DOHH2 (cell line): ENCODE measurements around the gene G2E3.

Source experiments
- H3F3A ChIP-seq: fragments of 200-600 bp; sonication (generic), shearing (Covaris generic); 2 replicates; pipeline ENCODE4 v1.6.0; 2016; ENCODE audit warnings: antibody characterized with exemption, mild to moderate bottlenecking; ENCODE audit not compliant: control insufficient read depth, insufficient read depth
- H3K27ac ChIP-seq: fragments of 200-600 bp; sonication (generic); 2 replicates; pipeline ENCODE4 v1.5.1; 2014; ENCODE audit warnings: low read depth, mild to moderate bottlenecking, low read length, moderate library complexity
- H3K27me3 ChIP-seq: fragments of 200-600 bp; sonication (generic); 2 replicates; pipeline ENCODE4 v1.6.1; 2014; ENCODE audit warnings: mild to moderate bottlenecking, low read length, mixed read lengths; ENCODE audit not compliant: control insufficient read depth
- H3K36me3 ChIP-seq: fragments of 200-600 bp; sonication (generic); 2 replicates; pipeline ENCODE4 v1.6.1; 2014; ENCODE audit warnings: mild to moderate bottlenecking, low read length, moderate library complexity, mixed read lengths; ENCODE audit not compliant: control insufficient read depth
- H3K4me1 ChIP-seq: fragments of 200-600 bp; sonication (generic); 2 replicates; pipeline ENCODE4 v1.6.1; 2014; ENCODE audit warnings: mild to moderate bottlenecking, low read length, mixed read lengths; ENCODE audit not compliant: control insufficient read depth
- H3K4me2 ChIP-seq: fragments of 200-600 bp; sonication (generic); 2 replicates; pipeline ENCODE4 v1.6.0; 2014; ENCODE audit warnings: mild to moderate bottlenecking, low read length, moderate library complexity
- H3K4me3 ChIP-seq: fragments of 200-600 bp; sonication (generic); 2 replicates; pipeline ENCODE4 v1.5.1; 2014; ENCODE audit warnings: mild to moderate bottlenecking, low read length, mixed read lengths
- H3K79me2 ChIP-seq: fragments of 200-600 bp; sonication (generic); 2 replicates; pipeline ENCODE4 v1.6.1; 2014; ENCODE audit warnings: mild to moderate bottlenecking, low read length, mixed read lengths; ENCODE audit not compliant: control insufficient read depth
- H3K9me2 ChIP-seq: fragments of 200-600 bp; sonication (generic); replicated peaks from 2 replicates; pipeline ENCODE4 v1.6.1; 2014; ENCODE audit warnings: mild to moderate bottlenecking, low read length, mixed read lengths; ENCODE audit not compliant: control insufficient read depth
- H3K9me3 ChIP-seq: fragments of 200-600 bp; sonication (generic); 2 replicates; pipeline ENCODE4 v1.6.1; 2014; ENCODE audit warnings: antibody characterized with exemption, low read length, mixed read lengths; ENCODE audit not compliant: control insufficient read depth, insufficient read depth
- H4K20me1 ChIP-seq: fragments of 200-600 bp; sonication (generic); 2 replicates; pipeline ENCODE4 v1.6.0; 2014; ENCODE audit warnings: low read depth, mild to moderate bottlenecking, antibody characterized with exemption, low read length, moderate library complexity; ENCODE audit not compliant: control insufficient read depth, insufficient read depth
- CTCF ChIP-seq: fragments of 200-600 bp; sonication (generic); IDR thresholded peaks from one replicate; pipeline ENCODE4 v1.5.1; 2014; ENCODE audit warnings: antibody characterized with exemption, mild to moderate bottlenecking, low read depth, low read length; ENCODE audit not compliant: poor library complexity, severe bottlenecking
- EZH2phosphoT487 ChIP-seq: fragments of 200-600 bp; sonication (generic); IDR thresholded peaks from 2 replicates; pipeline ENCODE4 v1.6.1; 2017; ENCODE audit warnings: borderline replicate concordance, mild to moderate bottlenecking, antibody characterized with exemption, low read length, moderate library complexity, mixed read lengths

The G2E3 gene

GRCh38 chr14:30645600-30645999 is 86.6 kb downstream of the G2E3 start:
- Histone ChIP-seq H4K20me1 (no peaks in the 10 kb centered on the region), H3K79me2 (peaks cover 9% of the 10 kb centered on the region), H3K4me3 (no peak overlapping the region), H3K27me3 (no peaks in the 10 kb centered on the region), H3K4me2 (no peak overlapping the region), H3K4me1 (peaks cover 8% of the 10 kb centered on the region), H3K36me3 (peaks cover 69% of the 10 kb centered on the region), H3K27ac (no peak overlapping the region), H3K9me2 (no peaks in the 10 kb centered on the region), H3K9me3 (peaks cover 8% of the 10 kb centered on the region; the same call in 1 of the 2 replicates), H3F3A (0 out of 2 replicates have a peak, but pooled peaks cover 3% of the 10 kb centered on the region)
- TF ChIP-seq EZH2phosphoT487 (no peak), CTCF (no peak)

- TF ChIP-seq EZH2phosphoT487 (no peak), CTCF (no peak)
- 0 out of 2 replicates have a peak, but pooled peaks cover 3% of the 10 kb centered on the region for H3F3A ChIP-seq
- peaks cover 71% of the 10 kb centered on the region for H3K36me3 ChIP-seq
- no peak overlapping the region for H3K27ac ChIP-seq
- peaks cover 8% of the 10 kb centered on the region; the same call in 1 of the 2 replicates for H3K9me3 ChIP-seq
- no peaks in the 10 kb centered on the region for H3K27me3 ChIP-seq
- H3K9me2 ChIP-seq: no peaks in the 10 kb centered on the region
- no peak overlapping the region for H3K4me3 ChIP-seq
- peaks cover 8% of the 10 kb centered on the region for H3K4me1 ChIP-seq
- peaks cover 9% of the 10 kb centered on the region for H3K79me2 ChIP-seq
- no peak overlapping the region for H3K4me2 ChIP-seq
- H4K20me1 ChIP-seq: no peaks in the 10 kb centered on the region
These were observed 89.5 kb downstream of the G2E3 start for GRCh38 chr14:30648471-30648870.

GRCh38 chr14:30651937-30652336 is 93.0 kb downstream of the G2E3 start:
- H3F3A ChIP-seq: 0 out of 2 replicates have a peak, but pooled peaks cover 3% of the 10 kb centered on the region
- H3K27ac ChIP-seq: no peak overlapping the region
- no peaks in the 10 kb centered on the region for H4K20me1 ChIP-seq
- no peak for TF ChIP-seq EZH2phosphoT487
- no peak for TF ChIP-seq CTCF
- H3K9me3 ChIP-seq: no peaks in the 10 kb centered on the region
- no peaks in the 10 kb centered on the region for H3K27me3 ChIP-seq
- no peak overlapping the region for H3K4me2 ChIP-seq
- no peaks in the 10 kb centered on the region for H3K9me2 ChIP-seq
- H3K36me3 ChIP-seq: peaks cover 74% of the 10 kb centered on the region
- H3K79me2 ChIP-seq: no peaks in the 10 kb centered on the region
- no peaks in the 10 kb centered on the region for H3K4me1 ChIP-seq
- H3K4me3 ChIP-seq: no peak overlapping the region

GRCh38 chr14:30655124-30655523 is 96.2 kb downstream of the G2E3 start:
- Histone ChIP-seq H4K20me1 (no peaks in the 10 kb centered on the region), H3K4me2 (no peak overlapping the region), H3K27ac (no peak overlapping the region), H3K4me1 (no peaks in the 10 kb centered on the region), H3F3A (0 out of 2 replicates have a peak, but pooled peaks cover 5% of the 10 kb centered on the region), H3K79me2 (no peaks in the 10 kb centered on the region), H3K4me3 (no peak overlapping the region), H3K36me3 (peaks cover 78% of the 10 kb centered on the region), H3K9me2 (no peaks in the 10 kb centered on the region), H3K27me3 (no peaks in the 10 kb centered on the region), H3K9me3 (no peaks in the 10 kb centered on the region)
- no peak for TF ChIP-seq EZH2phosphoT487
